ENCODE results near the gene PRM2.
"Not testable (repeated sequence)": the region's sequence is repeated elsewhere in the genome, so short reads cannot be mapped to it uniquely, and the experiment has no call there.

PRM2 gene

GRCh38 chr16:11289696-11290095 is 13.4 kb upstream of the PRM2 start:
- DNase-seq (ENCODE audit: low read depth): not testable (repeated sequence)

- no peak for DNase-seq (ENCODE audit: low read depth)
These were observed 12.9 kb upstream of the PRM2 start for GRCh38 chr16:11289202-11289601.

- no peak for DNase-seq (ENCODE audit: low read depth)
These were observed 9.6 kb upstream of the PRM2 start for GRCh38 chr16:11285842-11286241.

- no peak for DNase-seq (ENCODE audit: low read depth)
These were observed 7.6 kb upstream of the PRM2 start for GRCh38 chr16:11283820-11284248.

- DNase-seq (ENCODE audit: low read depth): no peak
These were observed 4.6 kb upstream of the PRM2 start, which contains the start of gene PRM1 for GRCh38 chr16:11280616-11281522. PRM1 (minus strand) TSS chr16:11281330; CDS start chr16:11281238, 92 bp downstream.

- DNase-seq (ENCODE audit: low read depth): no peak
These were observed 2.7 kb upstream of the PRM2 start for GRCh38 chr16:11278681-11279628.

- DNase-seq (ENCODE audit: low read depth): no peak
These were observed 1.5 kb upstream of the PRM2 start for GRCh38 chr16:11277607-11278337.

- no peak for DNase-seq (ENCODE audit: low read depth)
These were observed 765 bp upstream of the PRM2 start for GRCh38 chr16:11276896-11277593.

GRCh38 chr16:11274964-11275363 is 1.3 kb downstream of the PRM2 start:
- no peak for DNase-seq (ENCODE audit: low read depth)

GRCh38 chr16:11273721-11274324 is 2.5 kb downstream of the PRM2 start:
- no peak for DNase-seq (ENCODE audit: low read depth)

- DNase-seq (ENCODE audit: low read depth): no peak
These were observed 3.2 kb downstream of the PRM2 start, which contains the start of gene PRM3 for GRCh38 chr16:11272921-11273720. PRM3 (minus strand) TSS chr16:11273629; CDS start chr16:11273595, 34 bp downstream.

- no peak for DNase-seq (ENCODE audit: low read depth)
These were observed 3.8 kb downstream of the PRM2 start for GRCh38 chr16:11272484-11272883.

GRCh38 chr16:11271610-11272009 is 4.7 kb downstream of the PRM2 start:
- DNase-seq (ENCODE audit: low read depth): no peak

- DNase-seq (ENCODE audit: low read depth): no peak
These were observed 5.6 kb downstream of the PRM2 start for GRCh38 chr16:11270602-11271162.

- no peak for DNase-seq (ENCODE audit: low read depth)
These were observed 7.3 kb downstream of the PRM2 start, which contains the start of gene TNP2 for GRCh38 chr16:11268921-11269375. TNP2 (minus strand) TSS chr16:11269325; CDS start chr16:11269262, 63 bp downstream.

- no peak for DNase-seq (ENCODE audit: low read depth)
These were observed 11.2 kb downstream of the PRM2 start for GRCh38 chr16:11265124-11265523.

GRCh38 chr16:11264155-11264832 is 12.0 kb downstream of the PRM2 start:
- DNase-seq (ENCODE audit: low read depth): no peak

- no peak for DNase-seq (ENCODE audit: low read depth)
These were observed 12.5 kb downstream of the PRM2 start for GRCh38 chr16:11263737-11264136.

- DNase-seq (ENCODE audit: low read depth): no peak
These were observed 13.4 kb downstream of the PRM2 start for GRCh38 chr16:11262915-11263314.

Data from stimulated activated CD8-positive, alpha-beta memory T cell treated with anti-CD3 and anti-CD28 coated beads, Interleukin-15, amount 100 ng/mL, for 24 hours (primary cell).